GM19324 (cell line): ENCODE results near the gene NFYA.
"Not testable (repeated sequence)": the region's sequence is repeated elsewhere in the genome, so short reads cannot be mapped to it uniquely, and the experiment has no call there.

Experiments used
- ATAC-seq: cut with Tn5 transposase; IDR thresholded peaks from one replicate; pipeline ENCODE4 v1.9.1; 2021; ENCODE audit warnings: mild to moderate bottlenecking, moderate library complexity; ENCODE audit not compliant: unreplicated experiment, low FRiP score

NFYA gene

DNA sequence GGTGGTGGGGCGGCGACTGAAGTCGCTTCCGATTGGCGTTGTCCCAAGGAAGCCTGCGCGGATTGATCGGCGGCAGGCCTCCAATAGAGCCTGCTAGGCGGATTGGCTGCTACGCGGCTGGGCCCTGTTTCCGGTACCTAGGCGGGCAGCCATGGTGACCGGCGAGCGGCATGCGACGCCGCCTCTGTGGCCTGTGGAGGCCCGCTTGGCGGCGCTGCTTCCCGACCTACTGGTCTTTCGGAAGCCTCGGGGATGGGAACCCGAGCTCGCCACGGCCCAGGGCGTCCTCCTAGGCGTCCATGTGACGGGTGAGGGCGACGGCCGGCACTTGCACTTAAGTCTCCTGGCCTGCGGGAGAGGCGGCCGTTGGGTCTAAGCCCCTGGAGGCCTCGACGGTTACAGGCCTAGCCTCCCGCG is 28.1 kb downstream of the NFYA start:
- ATAC-seq: no peak

- no peak for ATAC-seq
Measured at GRCh38 chr6:41103847-41104246, 31.1 kb downstream of the NFYA start.

- ATAC-seq: no peak
Measured at GRCh38 chr6:41111017-41111416, 38.2 kb downstream of the NFYA start.

GRCh38 chr6:41115027-41115426 is 42.3 kb downstream of the NFYA start:
- ATAC-seq: not testable (repeated sequence)

GRCh38 chr6:41119508-41119907 is 46.7 kb downstream of the NFYA start:
- ATAC-seq: no peak

DNA sequence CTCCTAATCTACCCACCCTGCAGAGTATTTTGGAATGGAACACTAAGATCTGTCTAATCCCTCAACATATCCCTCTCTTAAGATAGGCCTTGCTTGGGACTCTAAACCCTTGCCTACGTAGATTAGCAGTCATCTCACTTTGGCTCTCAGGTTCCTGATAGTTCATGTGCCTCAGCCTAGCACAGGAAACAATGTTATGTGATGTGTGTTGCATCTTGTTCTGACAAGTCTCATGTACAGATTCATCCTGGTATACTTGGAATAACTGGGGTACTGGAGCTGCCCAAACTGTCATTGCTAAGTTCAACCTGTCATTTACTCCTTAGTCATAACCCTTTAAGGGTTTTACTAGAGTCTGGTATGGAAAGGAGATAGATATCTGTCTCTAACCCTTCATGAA is 47.3 kb downstream of the NFYA start:
- no peak for ATAC-seq

GRCh38 chr6:41122373-41122772 is 49.6 kb downstream of the NFYA start:
- no peak for ATAC-seq

DNA sequence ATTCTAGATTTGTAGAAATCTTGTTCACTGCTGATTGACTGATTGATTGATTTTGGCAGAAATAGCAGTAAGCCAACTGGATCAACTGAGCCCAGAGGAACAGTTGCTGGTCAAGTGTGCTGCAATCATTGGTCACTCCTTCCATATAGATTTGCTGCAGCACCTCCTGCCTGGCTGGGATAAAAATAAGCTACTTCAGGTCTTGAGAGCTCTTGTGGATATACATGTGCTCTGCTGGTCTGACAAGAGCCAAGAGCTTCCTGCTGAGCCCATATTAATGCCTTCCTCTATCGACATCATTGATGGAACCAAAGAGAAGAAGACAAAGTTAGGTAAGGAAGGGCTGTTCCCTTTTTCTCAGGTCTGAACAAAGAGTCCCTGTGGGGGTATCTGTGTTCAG is 50.1 kb downstream of the NFYA start:
- ATAC-seq: no peak

- no peak for ATAC-seq
Measured at GRCh38 chr6:41125282-41125681, 52.5 kb downstream of the NFYA start.

DNA sequence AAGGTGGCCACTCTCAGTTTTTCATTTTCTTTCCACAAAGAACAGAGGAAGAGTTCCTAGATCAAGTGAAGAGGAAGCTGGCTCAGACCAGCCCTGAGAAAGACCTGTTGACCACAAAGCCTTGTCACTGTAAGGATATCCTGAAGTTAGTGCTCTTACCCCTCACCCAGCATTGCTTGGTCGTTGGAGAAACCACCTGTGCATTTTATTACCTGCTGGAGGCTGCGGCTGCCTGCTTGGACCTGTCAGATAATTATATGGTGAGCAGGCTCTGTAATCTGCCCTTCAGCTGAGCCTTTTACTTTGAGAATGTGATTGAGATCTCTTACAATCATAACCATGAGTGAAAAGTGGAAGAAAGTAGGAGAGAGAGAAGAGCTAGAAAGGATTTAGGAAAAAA is 59.5 kb downstream of the NFYA start:
- no peak for ATAC-seq

- no peak for ATAC-seq
Measured at GRCh38 chr6:41135062-41135832, 62.5 kb downstream of the NFYA start.

DNA sequence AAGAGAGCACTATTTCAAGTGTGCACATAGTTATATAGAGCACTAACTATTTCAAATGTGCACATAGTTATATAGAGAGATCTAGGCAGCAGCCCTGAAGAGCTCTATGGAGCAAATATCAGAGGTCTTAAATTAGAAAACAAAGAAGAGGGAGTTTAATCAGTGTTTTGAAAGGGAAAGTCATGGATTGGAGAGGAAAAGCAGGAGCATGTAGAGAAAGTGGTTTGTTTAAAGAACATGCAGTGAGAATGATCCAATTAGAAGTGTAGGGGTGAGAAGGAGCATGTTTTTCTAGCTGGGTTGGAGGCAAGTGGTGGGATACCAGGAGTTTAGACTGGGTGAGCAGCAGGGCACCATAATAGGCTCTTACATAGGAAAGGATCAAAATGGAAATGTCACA is 64.1 kb downstream of the NFYA start:
- no peak for ATAC-seq

- ATAC-seq: no peak
Measured at GRCh38 chr6:41147917-41148316, 75.1 kb downstream of the NFYA start.
